Retinal pigment epithelial cell (primary cell): ENCODE results near the gene ELOVL2.

ENCODE experiments used
- DNase-seq: peaks from one replicate; pipeline ENCODE4 v3.0.0-alpha.2; 2010; ENCODE audit warnings: low read depth
- H3K4me3 ChIP-seq: 2 replicates; pipeline ENCODE4 v1.5.1; 2011; ENCODE audit warnings: mild to moderate bottlenecking, low read length, control low read depth, moderate library complexity
- CTCF ChIP-seq: conservative IDR thresholded peaks from 2 replicates; pipeline ENCODE4 v1.5.1; 2011; ENCODE audit warnings: low read depth, low read length, control low read depth, inconsistent platforms

ELOVL2 gene

GRCh38 chr6:11083956-11084355, 39.9 kb upstream of the ELOVL2 start:
- TF ChIP-seq CTCF, result no peak
- DNase-seq, result no peak
- no peak overlapping the region for H3K4me3 ChIP-seq

GRCh38 chr6:11083491-11083890, 39.4 kb upstream of the ELOVL2 start:
- no peak for TF ChIP-seq CTCF
- no peak for DNase-seq
- H3K4me3 ChIP-seq, result no peak overlapping the region

GRCh38 chr6:11080296-11080695, 36.2 kb upstream of the ELOVL2 start:
- TF ChIP-seq CTCF, result no peak
- no peak overlapping the region for H3K4me3 ChIP-seq
- no peak for DNase-seq

DNA sequence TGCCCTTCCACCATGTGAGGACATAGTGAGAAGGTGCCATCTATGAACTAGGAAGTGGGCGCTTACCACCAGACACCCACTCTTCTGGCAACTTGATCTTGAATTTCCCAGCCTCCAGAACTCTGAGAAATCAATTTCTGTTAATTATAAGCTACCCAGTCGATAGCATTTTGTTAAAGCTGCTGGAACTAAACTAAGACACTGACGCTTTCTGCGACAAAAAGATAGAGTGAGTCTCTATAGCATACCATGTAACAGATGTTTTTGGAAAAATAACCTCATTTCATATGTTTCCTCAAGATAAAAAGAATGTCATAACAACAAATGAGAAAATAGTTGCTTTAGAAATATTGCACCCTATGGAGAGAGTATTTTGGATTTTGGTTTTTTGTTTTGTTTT, 34.2 kb upstream of the ELOVL2 start:
- H3K4me3 ChIP-seq, result no peak overlapping the region
- DNase-seq, result no peak
- no peak for TF ChIP-seq CTCF

- H3K4me3 ChIP-seq, result no peak overlapping the region
- no peak for TF ChIP-seq CTCF
- DNase-seq, result no peak
Measured at GRCh38 chr6:11076540-11076939, 32.4 kb upstream of the ELOVL2 start.

- no peak overlapping the region for H3K4me3 ChIP-seq
- no peak for DNase-seq
- no peak for TF ChIP-seq CTCF
Measured at GRCh38 chr6:11072101-11072500, 28.0 kb upstream of the ELOVL2 start.

- no peak for TF ChIP-seq CTCF
- H3K4me3 ChIP-seq, result no peak overlapping the region
- no peak for DNase-seq
Measured at GRCh38 chr6:11069760-11070159, 25.7 kb upstream of the ELOVL2 start.
